SU-DHL-6 (cell line): Measurements from ENCODE around the gene MED1.

Experiments used
- H2AFZ ChIP-seq: fragments of 200-600 bp; sonication (generic); 2 replicates; pipeline ENCODE4 v1.6.1; 2014; ENCODE audit warnings: low read depth, mild to moderate bottlenecking, moderate library complexity, mixed read lengths, antibody characterized with exemption, low read length; ENCODE audit not compliant: severe bottlenecking
- H3F3A ChIP-seq: fragments of 200-600 bp; shearing (Covaris generic); 2 replicates; pipeline ENCODE4 v1.6.0; 2016; ENCODE audit warnings: antibody characterized with exemption, mild to moderate bottlenecking; ENCODE audit not compliant: insufficient read depth
- H3K27ac ChIP-seq: fragments of 200-600 bp; sonication (generic); 2 replicates; pipeline ENCODE4 v1.5.1; 2016; ENCODE audit warnings: low read depth, mild to moderate bottlenecking, low read length, moderate library complexity, mixed read lengths
- H3K27me3 ChIP-seq: fragments of 200-600 bp; sonication (generic), shearing (Covaris generic); 2 replicates; pipeline ENCODE4 v1.6.0; 2014; ENCODE audit warnings: mild to moderate bottlenecking, low read length
- H3K36me3 ChIP-seq: fragments of 200-600 bp; sonication (generic); 2 replicates; pipeline ENCODE4 v1.6.1; 2014; ENCODE audit warnings: mild to moderate bottlenecking, low read length, mixed read lengths
- H3K4me2 ChIP-seq: fragments of 300-600, 200-600 bp; shearing (Covaris generic), sonication (generic); 2 replicates; pipeline ENCODE4 v1.6.0; 2014; ENCODE audit warnings: low read length, low read depth, mild to moderate bottlenecking; ENCODE audit not compliant: poor library complexity, severe bottlenecking
- H3K4me3 ChIP-seq: fragments of 200-600 bp; sonication (generic); 2 replicates; pipeline ENCODE4 v1.5.1; 2014; ENCODE audit warnings: antibody characterized with exemption, low read length, mild to moderate bottlenecking, mixed read lengths; ENCODE audit not compliant: insufficient read depth, poor library complexity, severe bottlenecking
- H3K79me2 ChIP-seq: fragments of 200-600 bp; sonication (generic); 2 replicates; pipeline ENCODE4 v1.6.1; 2014; ENCODE audit warnings: mild to moderate bottlenecking, low read length, moderate library complexity; ENCODE audit not compliant: insufficient read depth
- H3K9ac ChIP-seq: fragments of 200-600 bp; sonication (generic); 2 replicates; pipeline ENCODE4 v1.7.0; 2014; ENCODE audit warnings: mild to moderate bottlenecking, low read length
- H3K9me2 ChIP-seq: fragments of 200-600 bp; sonication (generic); replicated peaks from 2 replicates; pipeline ENCODE4 v1.6.1; 2014; ENCODE audit warnings: low read length; ENCODE audit not compliant: insufficient read depth
- H3K9me3 ChIP-seq: fragments of 200-600 bp; sonication (generic); 2 replicates; pipeline ENCODE4 v1.6.1; 2014; ENCODE audit warnings: low read length, mixed read lengths; ENCODE audit not compliant: insufficient read depth
- H4K20me1 ChIP-seq: fragments of 200-600 bp; sonication (generic); 2 replicates; pipeline ENCODE4 v1.6.1; 2014; ENCODE audit warnings: low read depth, mild to moderate bottlenecking, antibody characterized with exemption, low read length, moderate library complexity, mixed read lengths
- EZH2phosphoT487 ChIP-seq: fragments of 200-600 bp; sonication (generic), shearing (Covaris generic); conservative IDR thresholded peaks from 2 replicates; pipeline ENCODE4 v1.6.1; 2018; ENCODE audit warnings: mild to moderate bottlenecking, antibody characterized with exemption, low read length, moderate library complexity, mixed read lengths
- TF ChIP-seq, protein P1 (sequence below): fragments of 200-600 bp; sonication (generic); IDR thresholded peaks from one replicate; pipeline ENCODE4 v1.5.1; 2017; ENCODE audit warnings: antibody characterized with exemption, mild to moderate bottlenecking, low read length, moderate library complexity; ENCODE audit not compliant: insufficient read depth, poor library complexity, severe bottlenecking

The MED1 gene

GRCh38 chr17:39410279-39410678 lies 40.8 kb downstream of the MED1 start:
- H3K4me3 ChIP-seq = no peak overlapping the region
- peaks cover 10% of the 10 kb centered on the region; the same call in 1 of the 2 replicates for H3K36me3 ChIP-seq

GRCh38 chr17:39408360-39408759 lies 42.7 kb downstream of the MED1 start:
- peaks cover 5% of the 10 kb centered on the region; the same call in 1 of the 2 replicates for H3K36me3 ChIP-seq
- no peak for TF ChIP-seq EZH2phosphoT487
- TF ChIP-seq, protein P1, sequence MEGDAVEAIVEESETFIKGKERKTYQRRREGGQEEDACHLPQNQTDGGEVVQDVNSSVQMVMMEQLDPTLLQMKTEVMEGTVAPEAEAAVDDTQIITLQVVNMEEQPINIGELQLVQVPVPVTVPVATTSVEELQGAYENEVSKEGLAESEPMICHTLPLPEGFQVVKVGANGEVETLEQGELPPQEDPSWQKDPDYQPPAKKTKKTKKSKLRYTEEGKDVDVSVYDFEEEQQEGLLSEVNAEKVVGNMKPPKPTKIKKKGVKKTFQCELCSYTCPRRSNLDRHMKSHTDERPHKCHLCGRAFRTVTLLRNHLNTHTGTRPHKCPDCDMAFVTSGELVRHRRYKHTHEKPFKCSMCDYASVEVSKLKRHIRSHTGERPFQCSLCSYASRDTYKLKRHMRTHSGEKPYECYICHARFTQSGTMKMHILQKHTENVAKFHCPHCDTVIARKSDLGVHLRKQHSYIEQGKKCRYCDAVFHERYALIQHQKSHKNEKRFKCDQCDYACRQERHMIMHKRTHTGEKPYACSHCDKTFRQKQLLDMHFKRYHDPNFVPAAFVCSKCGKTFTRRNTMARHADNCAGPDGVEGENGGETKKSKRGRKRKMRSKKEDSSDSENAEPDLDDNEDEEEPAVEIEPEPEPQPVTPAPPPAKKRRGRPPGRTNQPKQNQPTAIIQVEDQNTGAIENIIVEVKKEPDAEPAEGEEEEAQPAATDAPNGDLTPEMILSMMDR = no peak

More at GRCh38 chr17:39410279-39410678, 40.8 kb downstream of the MED1 start:
- no peaks in the 10 kb centered on the region for H3K9me2 ChIP-seq
- no peak overlapping the region for H3K9ac ChIP-seq
- H2AFZ ChIP-seq = no peak overlapping the region
- no peak overlapping the region for H3K4me2 ChIP-seq
- H3K27ac ChIP-seq = no peak overlapping the region
- H3K79me2 ChIP-seq = no peaks in the 10 kb centered on the region
- TF ChIP-seq EZH2phosphoT487 = no peak
- TF ChIP-seq, protein P1 = no peak
- no peaks in the 10 kb centered on the region for H3K27me3 ChIP-seq
- H3F3A ChIP-seq = peaks cover 8% of the 10 kb centered on the region; the same call in 1 of the 2 replicates
- H4K20me1 ChIP-seq = no peaks in the 10 kb centered on the region
- no peaks in the 10 kb centered on the region for H3K9me3 ChIP-seq

DNA sequence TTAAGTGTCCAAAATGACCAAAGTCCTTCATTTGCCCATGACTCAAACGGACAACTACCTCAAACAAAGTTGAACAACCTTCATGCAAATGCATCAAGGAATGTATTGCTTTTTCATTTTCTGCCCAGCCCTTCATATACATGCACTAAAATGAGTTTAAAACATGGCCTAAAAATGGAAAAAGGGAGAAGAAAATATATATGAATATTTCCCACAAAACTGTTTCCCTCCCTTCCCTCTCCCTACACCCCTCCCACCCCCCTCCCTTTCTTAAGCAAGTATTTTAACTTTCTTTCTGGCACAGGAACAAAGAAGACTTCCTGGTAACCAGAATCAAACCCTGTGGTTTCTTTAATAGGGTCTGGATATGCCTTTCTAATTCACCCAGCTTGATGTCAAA lies 44.1 kb downstream of the MED1 start:
- Histone ChIP-seq H3K27ac (no peak overlapping the region), H3K9me2 (no peaks in the 10 kb centered on the region), H3K4me2 (no peak overlapping the region), H3K79me2 (no peaks in the 10 kb centered on the region), H3K27me3 (no peaks in the 10 kb centered on the region), H3K4me3 (no peak overlapping the region), H2AFZ (no peak overlapping the region), H3K9ac (no peak overlapping the region), H3F3A (peaks cover 25% of the 10 kb centered on the region), H3K36me3 (peaks cover 5% of the 10 kb centered on the region; the same call in 1 of the 2 replicates), H4K20me1 (no peaks in the 10 kb centered on the region), H3K9me3 (no peaks in the 10 kb centered on the region)
- no peak for TF ChIP-seq EZH2phosphoT487
- TF ChIP-seq, protein P1 = no peak

More at GRCh38 chr17:39408360-39408759, 42.7 kb downstream of the MED1 start:
- no peak overlapping the region for H3K9ac ChIP-seq
- no peaks in the 10 kb centered on the region for H3K9me2 ChIP-seq
- no peaks in the 10 kb centered on the region for H3K9me3 ChIP-seq
- no peaks in the 10 kb centered on the region for H4K20me1 ChIP-seq
- H3K4me2 ChIP-seq = no peak overlapping the region
- H3K27me3 ChIP-seq = no peaks in the 10 kb centered on the region
- no peak overlapping the region for H3K27ac ChIP-seq
- H3F3A ChIP-seq = peaks cover 20% of the 10 kb centered on the region
- no peak overlapping the region for H2AFZ ChIP-seq
- no peak overlapping the region for H3K4me3 ChIP-seq
- no peaks in the 10 kb centered on the region for H3K79me2 ChIP-seq
